Measurements from ENCODE around the gene DTX1.

The DTX1 gene

DNA sequence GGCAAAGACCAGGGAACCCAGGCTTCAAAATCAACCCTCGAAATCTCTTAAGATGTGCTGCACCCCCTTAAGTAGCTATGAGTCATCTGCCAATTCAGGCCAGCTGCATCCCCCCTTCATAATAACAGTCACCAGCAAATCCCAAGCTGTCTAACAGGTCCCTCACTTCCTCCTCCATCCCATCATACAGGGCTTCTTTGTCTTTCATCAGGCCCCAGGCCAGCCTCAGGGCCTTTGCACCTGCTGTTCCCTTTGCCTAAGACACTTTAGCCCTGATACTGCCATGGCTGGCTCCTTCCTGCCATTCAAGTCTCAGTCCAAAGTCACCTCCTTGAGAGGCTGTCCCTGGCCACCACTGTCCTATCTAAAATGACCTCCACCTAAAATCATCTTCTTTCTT, 75.0 kb downstream of the DTX1 start:
- no peak overlapping the region for H3K4me3 ChIP-seq (ENCODE audit: low read depth, low read length)

DNA sequence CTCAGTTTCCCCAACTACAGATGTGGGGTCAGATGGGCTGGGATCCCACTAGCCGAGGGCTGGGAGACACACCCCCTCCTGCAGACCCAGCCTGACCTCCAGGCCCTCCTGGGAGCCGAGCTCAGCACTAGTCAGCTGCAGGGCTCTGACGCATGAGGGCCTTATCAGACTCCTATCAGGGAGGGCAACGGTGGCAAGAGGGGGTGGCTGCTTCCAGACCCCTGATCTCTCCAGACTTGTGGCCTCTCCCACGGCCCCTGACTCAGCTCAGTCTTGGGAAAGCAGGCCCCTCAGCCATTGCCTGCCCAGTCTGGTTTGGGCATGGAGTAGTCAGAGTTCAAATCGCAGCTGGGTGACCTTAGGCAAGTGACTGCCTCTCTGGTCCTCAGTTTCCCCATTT, 76.5 kb downstream of the DTX1 start:
- Histone ChIP-seq H3K4me1 (ENCODE audit: control insufficient read depth, insufficient read depth, low read length) (peaks cover 6% of the 10 kb centered on the region; the same call in 1 of the 2 replicates), H3K36me3 (ENCODE audit: control insufficient read depth in 2 of 2, insufficient read depth in 1 of 2, low read length in 2 of 2) (no peaks in the 10 kb centered on the region), H3K4me3 (ENCODE audit: low read depth, low read length) (no peak overlapping the region), H3K27ac (ENCODE audit: extremely low read depth, low read depth, low read length) (no peak overlapping the region), H3K9me3 (ENCODE audit: control insufficient read depth, insufficient read depth, low read depth, low read length) (no peaks in the 10 kb centered on the region)
- TF ChIP-seq, protein P1, sequence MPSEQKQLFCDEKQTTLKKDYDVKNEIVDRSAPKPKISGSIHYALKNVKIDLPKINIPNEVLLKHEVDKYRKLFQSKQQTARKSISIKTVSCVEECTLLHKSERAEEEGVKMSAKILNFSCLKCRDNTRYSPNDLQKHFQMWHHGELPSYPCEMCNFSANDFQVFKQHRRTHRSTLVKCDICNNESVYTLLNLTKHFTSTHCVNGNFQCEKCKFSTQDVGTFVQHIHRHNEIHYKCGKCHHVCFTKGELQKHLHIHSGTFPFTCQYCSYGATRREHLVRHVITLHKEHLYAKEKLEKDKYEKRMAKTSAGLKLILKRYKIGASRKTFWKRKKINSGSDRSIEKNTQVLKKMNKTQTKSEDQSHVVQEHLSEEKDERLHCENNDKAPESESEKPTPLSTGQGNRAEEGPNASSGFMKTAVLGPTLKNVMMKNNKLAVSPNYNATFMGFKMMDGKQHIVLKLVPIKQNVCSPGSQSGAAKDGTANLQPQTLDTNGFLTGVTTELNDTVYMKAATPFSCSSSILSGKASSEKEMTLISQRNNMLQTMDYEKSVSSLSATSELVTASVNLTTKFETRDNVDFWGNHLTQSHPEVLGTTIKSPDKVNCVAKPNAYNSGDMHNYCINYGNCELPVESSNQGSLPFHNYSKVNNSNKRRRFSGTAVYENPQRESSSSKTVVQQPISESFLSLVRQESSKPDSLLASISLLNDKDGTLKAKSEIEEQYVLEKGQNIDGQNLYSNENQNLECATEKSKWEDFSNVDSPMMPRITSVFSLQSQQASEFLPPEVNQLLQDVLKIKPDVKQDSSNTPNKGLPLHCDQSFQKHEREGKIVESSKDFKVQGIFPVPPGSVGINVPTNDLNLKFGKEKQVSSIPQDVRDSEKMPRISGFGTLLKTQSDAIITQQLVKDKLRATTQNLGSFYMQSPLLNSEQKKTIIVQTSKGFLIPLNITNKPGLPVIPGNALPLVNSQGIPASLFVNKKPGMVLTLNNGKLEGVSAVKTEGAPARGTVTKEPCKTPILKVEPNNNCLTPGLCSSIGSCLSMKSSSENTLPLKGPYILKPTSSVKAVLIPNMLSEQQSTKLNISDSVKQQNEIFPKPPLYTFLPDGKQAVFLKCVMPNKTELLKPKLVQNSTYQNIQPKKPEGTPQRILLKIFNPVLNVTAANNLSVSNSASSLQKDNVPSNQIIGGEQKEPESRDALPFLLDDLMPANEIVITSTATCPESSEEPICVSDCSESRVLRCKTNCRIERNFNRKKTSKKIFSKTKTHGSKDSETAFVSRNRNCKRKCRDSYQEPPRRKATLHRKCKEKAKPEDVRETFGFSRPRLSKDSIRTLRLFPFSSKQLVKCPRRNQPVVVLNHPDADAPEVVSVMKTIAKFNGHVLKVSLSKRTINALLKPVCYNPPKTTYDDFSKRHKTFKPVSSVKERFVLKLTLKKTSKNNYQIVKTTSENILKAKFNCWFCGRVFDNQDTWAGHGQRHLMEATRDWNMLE (tag by site-specific recombination; conservative IDR thresholded peaks at IDR 0.05; ENCODE audit: low read depth) = no peak
- TF ChIP-seq ZNF423 (tag by site-specific recombination; IDR thresholded peaks at IDR 0.05) = no peak
- TF ChIP-seq ZNF10 (tag by site-specific recombination; IDR thresholded peaks at IDR 0.05) = no peak
- no peak for TF ChIP-seq SALL2 (tag by site-specific recombination; IDR thresholded peaks at IDR 0.05; ENCODE audit: borderline replicate concordance)
- no peak for TF ChIP-seq ZNF426 (tag by site-specific recombination; IDR thresholded peaks at IDR 0.05)
- no peak for TF ChIP-seq ZNF843 (tag by site-specific recombination; IDR thresholded peaks at IDR 0.05)
- TF ChIP-seq ZNF404 (tag by site-specific recombination; IDR thresholded peaks at IDR 0.05) = no peak
- TF ChIP-seq, protein P2, sequence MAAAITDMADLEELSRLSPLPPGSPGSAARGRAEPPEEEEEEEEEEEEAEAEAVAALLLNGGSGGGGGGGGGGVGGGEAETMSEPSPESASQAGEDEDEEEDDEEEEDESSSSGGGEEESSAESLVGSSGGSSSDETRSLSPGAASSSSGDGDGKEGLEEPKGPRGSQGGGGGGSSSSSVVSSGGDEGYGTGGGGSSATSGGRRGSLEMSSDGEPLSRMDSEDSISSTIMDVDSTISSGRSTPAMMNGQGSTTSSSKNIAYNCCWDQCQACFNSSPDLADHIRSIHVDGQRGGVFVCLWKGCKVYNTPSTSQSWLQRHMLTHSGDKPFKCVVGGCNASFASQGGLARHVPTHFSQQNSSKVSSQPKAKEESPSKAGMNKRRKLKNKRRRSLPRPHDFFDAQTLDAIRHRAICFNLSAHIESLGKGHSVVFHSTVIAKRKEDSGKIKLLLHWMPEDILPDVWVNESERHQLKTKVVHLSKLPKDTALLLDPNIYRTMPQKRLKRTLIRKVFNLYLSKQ (tag by site-specific recombination; IDR thresholded peaks at IDR 0.05; ENCODE audit: borderline replicate concordance) = no peak
- no peak for TF ChIP-seq ZNF777 (tag by site-specific recombination; IDR thresholded peaks at IDR 0.05; ENCODE audit: borderline replicate concordance)
- TF ChIP-seq ZNF792 (tag by site-specific recombination; IDR thresholded peaks at IDR 0.05) = no peak
- TF ChIP-seq ZNF624 (tag by site-specific recombination; IDR thresholded peaks at IDR 0.05) = no peak
- TF ChIP-seq ZSCAN16 (tag by site-specific recombination; IDR thresholded peaks at IDR 0.05) = no peak
- TF ChIP-seq ZNF610 (tag by site-specific recombination; IDR thresholded peaks at IDR 0.05; ENCODE audit: borderline replicate concordance) = no peak
- TF ChIP-seq, protein P3, sequence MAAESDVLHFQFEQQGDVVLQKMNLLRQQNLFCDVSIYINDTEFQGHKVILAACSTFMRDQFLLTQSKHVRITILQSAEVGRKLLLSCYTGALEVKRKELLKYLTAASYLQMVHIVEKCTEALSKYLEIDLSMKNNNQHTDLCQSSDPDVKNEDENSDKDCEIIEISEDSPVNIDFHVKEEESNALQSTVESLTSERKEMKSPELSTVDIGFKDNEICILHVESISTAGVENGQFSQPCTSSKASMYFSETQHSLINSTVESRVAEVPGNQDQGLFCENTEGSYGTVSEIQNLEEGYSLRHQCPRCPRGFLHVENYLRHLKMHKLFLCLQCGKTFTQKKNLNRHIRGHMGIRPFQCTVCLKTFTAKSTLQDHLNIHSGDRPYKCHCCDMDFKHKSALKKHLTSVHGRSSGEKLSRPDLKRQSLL (tag by site-specific recombination; IDR thresholded peaks at IDR 0.05) = no peak
- TF ChIP-seq, protein P4, sequence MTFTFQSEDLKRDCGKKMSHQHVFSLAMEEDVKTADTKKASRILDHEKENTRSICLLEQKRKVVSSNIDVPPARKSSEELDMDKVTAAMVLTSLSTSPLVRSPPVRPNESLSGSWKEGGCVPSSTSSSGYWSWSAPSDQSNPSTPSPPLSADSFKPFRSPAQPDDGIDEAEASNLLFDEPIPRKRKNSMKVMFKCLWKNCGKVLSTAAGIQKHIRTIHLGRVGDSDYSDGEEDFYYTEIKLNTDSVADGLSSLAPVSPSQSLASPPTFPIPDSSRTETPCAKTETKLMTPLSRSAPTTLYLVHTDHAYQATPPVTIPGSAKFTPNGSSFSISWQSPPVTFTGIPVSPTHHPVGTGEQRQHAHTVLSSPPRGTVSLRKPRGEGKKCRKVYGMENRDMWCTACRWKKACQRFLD (tag by site-specific recombination; IDR thresholded peaks at IDR 0.05) = no peak
- no peak for TF ChIP-seq MEIS1 (CRISPR knock-in tag; IDR thresholded peaks at IDR 0.05; ENCODE audit: borderline replicate concordance)
- TF ChIP-seq ZNF174 (tag by site-specific recombination; IDR thresholded peaks at IDR 0.05) = no peak
- ChIA-PET POLR2A (no interaction called here), CTCF (interaction anchor here (0.6 to 2.4 kb wide), 3 partner anchors 10 to 84 kb away, joined by 3 to 9 read pairs (median 3); no protein-coding TSS in a partner anchor)

More for the DNA sequence above, 75.0 kb downstream of the DTX1 start:
- CTCF ChIA-PET = interaction anchor here (0.5 to 1.7 kb wide), 7 partner anchors 10 to 1218 kb away, joined by 3 to 5 read pairs (median 3); no protein-coding TSS in a partner anchor
- Histone ChIP-seq H3K27ac (ENCODE audit: extremely low read depth, low read depth, low read length) (no peak overlapping the region), H3K4me1 (ENCODE audit: control insufficient read depth, insufficient read depth, low read length) (peaks cover 6% of the 10 kb centered on the region; the same call in 1 of the 2 replicates), H3K36me3 (ENCODE audit: control insufficient read depth in 2 of 2, insufficient read depth in 1 of 2, low read length in 2 of 2) (no peaks in the 10 kb centered on the region), H3K9me3 (ENCODE audit: control insufficient read depth, insufficient read depth, low read depth, low read length) (no peaks in the 10 kb centered on the region)
- POLR2A ChIA-PET = no interaction called here
- TF ChIP-seq, protein P5, sequence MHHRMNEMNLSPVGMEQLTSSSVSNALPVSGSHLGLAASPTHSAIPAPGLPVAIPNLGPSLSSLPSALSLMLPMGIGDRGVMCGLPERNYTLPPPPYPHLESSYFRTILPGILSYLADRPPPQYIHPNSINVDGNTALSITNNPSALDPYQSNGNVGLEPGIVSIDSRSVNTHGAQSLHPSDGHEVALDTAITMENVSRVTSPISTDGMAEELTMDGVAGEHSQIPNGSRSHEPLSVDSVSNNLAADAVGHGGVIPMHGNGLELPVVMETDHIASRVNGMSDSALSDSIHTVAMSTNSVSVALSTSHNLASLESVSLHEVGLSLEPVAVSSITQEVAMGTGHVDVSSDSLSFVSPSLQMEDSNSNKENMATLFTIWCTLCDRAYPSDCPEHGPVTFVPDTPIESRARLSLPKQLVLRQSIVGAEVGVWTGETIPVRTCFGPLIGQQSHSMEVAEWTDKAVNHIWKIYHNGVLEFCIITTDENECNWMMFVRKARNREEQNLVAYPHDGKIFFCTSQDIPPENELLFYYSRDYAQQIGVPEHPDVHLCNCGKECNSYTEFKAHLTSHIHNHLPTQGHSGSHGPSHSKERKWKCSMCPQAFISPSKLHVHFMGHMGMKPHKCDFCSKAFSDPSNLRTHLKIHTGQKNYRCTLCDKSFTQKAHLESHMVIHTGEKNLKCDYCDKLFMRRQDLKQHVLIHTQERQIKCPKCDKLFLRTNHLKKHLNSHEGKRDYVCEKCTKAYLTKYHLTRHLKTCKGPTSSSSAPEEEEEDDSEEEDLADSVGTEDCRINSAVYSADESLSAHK (tag by site-specific recombination; IDR thresholded peaks at IDR 0.05) = no peak
- TF ChIP-seq MYNN (tag by site-specific recombination; IDR thresholded peaks at IDR 0.05; ENCODE audit: borderline replicate concordance) (peak; percentile 92), ZNF623 (tag by site-specific recombination; IDR thresholded peaks at IDR 0.05) (peak; percentile 98)

Data from HEK293 (cell line).